ENCODE measurements around the gene ATXN7.

DNA sequence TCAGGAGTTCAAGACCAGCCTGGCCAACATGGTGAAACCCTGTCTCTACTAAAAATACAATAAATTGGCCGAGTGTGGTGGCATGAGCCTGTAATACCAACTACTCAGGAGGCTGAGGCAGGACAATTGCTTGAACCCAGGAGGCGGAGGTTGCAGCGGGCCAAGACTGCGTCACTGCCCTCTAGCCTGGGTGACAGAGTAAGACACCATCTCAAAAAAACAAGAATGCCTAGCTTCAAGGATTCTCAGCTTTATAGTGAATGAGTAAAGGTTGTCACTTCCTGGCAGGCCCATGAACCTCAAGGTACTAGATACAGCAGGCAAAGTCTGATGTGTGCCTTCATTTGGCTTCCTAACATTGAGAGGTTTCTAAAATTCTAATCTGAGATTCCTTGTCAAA lies 14.5 kb upstream of the ATXN7 start:
- TF ChIP-seq, protein P1, sequence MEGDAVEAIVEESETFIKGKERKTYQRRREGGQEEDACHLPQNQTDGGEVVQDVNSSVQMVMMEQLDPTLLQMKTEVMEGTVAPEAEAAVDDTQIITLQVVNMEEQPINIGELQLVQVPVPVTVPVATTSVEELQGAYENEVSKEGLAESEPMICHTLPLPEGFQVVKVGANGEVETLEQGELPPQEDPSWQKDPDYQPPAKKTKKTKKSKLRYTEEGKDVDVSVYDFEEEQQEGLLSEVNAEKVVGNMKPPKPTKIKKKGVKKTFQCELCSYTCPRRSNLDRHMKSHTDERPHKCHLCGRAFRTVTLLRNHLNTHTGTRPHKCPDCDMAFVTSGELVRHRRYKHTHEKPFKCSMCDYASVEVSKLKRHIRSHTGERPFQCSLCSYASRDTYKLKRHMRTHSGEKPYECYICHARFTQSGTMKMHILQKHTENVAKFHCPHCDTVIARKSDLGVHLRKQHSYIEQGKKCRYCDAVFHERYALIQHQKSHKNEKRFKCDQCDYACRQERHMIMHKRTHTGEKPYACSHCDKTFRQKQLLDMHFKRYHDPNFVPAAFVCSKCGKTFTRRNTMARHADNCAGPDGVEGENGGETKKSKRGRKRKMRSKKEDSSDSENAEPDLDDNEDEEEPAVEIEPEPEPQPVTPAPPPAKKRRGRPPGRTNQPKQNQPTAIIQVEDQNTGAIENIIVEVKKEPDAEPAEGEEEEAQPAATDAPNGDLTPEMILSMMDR (IDR thresholded peaks at IDR 0.05; ENCODE audit: poor library complexity): no peak
- no peak for TF ChIP-seq EZH2 (IDR thresholded peaks at IDR 0.05; ENCODE audit: borderline replicate concordance)

Measured in hepatocyte (in vitro differentiated cells).